ENCODE data around the gene TBC1D17. TPM values are rescaled to one million over a fixed set of nuclear protein-coding genes. Genes with fewer than 3 reads are reported as not detected.

TBC1D17 gene
- total and polyA plus RNA-seq, 2 of the 13 experiments (the other 11 are each of a cell fraction or from before 2014, with no cell fraction given): 9.7 to 16.9 TPM

DNA sequence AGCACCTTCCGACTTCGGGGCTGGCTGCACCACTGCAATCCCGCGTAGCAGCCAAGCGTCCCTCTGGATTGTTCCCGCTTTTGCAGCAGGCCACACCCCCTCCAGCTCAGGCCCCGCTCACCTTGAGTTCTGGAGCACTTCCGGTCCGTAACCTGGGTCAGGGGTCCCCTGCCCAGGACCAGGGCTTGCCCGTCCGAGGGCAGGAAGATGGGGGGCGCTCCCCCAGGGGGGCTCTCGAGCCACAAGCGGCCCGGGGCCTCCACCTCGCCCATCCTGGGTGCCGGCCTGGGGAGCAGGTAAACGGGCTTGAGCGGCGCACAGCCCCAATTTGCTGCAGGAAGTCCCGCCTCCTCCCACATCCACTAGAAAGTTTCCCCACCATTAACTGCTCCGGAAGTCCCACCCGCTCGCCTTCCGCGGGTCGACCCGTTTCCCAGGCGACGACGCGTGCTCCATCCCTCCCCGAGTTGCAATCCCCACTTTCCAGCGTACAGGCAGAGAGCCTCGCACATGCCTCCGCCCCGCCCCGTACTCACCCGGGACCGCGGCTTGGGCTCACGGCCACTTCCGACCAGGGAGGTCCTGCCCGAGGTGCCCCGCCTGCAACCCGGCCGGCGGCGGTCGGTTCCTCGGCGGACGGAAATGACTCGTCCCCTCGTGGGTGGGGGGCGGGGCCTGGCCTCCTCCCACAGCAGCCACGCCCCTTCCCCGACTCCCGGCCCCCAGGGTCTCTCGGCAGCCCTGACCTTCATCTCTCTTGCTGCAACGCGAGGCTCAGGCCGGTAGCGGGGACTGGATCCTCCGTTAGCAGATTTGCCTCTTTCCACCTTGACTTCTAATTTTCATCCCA, 10.3 kb upstream of the TBC1D17 start, which contains the start of gene PNKP (continued):
- TF ChIP-seq, protein P1, sequence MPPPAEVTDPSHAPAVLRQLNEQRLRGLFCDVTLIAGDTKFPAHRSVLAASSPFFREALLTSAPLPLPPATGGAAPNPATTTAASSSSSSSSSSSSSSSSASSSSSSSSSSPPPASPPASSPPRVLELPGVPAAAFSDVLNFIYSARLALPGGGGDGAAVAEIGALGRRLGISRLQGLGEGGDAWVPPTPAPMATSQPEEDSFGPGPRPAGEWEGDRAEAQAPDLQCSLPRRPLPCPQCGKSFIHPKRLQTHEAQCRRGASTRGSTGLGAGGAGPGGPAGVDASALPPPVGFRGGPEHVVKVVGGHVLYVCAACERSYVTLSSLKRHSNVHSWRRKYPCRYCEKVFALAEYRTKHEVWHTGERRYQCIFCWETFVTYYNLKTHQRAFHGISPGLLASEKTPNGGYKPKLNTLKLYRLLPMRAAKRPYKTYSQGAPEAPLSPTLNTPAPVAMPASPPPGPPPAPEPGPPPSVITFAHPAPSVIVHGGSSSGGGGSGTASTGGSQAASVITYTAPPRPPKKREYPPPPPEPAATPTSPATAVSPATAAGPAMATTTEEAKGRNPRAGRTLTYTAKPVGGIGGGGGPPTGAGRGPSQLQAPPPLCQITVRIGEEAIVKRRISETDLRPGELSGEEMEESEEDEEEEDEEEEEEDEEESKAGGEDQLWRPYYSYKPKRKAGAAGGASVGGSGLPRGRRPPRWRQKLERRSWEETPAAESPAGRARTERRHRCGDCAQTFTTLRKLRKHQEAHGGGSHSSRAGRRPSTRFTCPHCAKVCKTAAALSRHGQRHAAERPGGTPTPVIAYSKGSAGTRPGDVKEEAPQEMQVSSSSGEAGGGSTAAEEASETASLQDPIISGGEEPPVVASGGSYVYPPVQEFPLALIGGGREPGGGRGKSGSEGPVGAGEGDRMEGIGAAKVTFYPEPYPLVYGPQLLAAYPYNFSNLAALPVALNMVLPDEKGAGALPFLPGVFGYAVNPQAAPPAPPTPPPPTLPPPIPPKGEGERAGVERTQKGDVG (CRISPR knock-in tag; IDR thresholded peaks at IDR 0.05; ENCODE audit: borderline replicate concordance): no peak
- TF ChIP-seq ZNF329 (CRISPR knock-in tag; IDR thresholded peaks at IDR 0.05; ENCODE audit: low read depth) (peak; percentile 12; the same call in 1 of the 2 replicates), ZNF724P (CRISPR knock-in tag; IDR thresholded peaks at IDR 0.05; ENCODE audit: borderline replicate concordance) (no peak; the same call in 1 of the 2 replicates), ZKSCAN5 (CRISPR knock-in tag; IDR thresholded peaks at IDR 0.05) (no peak), TBX2 (CRISPR knock-in tag; IDR thresholded peaks at IDR 0.05; ENCODE audit: borderline replicate concordance) (peak; percentile 84), ZNF552 (CRISPR knock-in tag; IDR thresholded peaks at IDR 0.05; ENCODE audit: borderline replicate concordance) (peak; percentile 91; the same call in 1 of the 2 replicates), ZFYVE20 (CRISPR knock-in tag; IDR thresholded peaks at IDR 0.05; ENCODE audit: borderline replicate concordance, low read depth) (no peak), ZNF709 (CRISPR knock-in tag; IDR thresholded peaks at IDR 0.05) (peak; percentile 69; the same call in 1 of the 2 replicates), EED (CRISPR knock-in tag; IDR thresholded peaks at IDR 0.05) (peak; percentile 74), ZNF274 (CRISPR knock-in tag; IDR thresholded peaks at IDR 0.05) (peak; percentile 82; the same call in 1 of the 2 replicates), ZEB1 (IDR thresholded peaks at IDR 0.05; ENCODE audit: insufficient replicate concordance, low read depth) (peak; percentile 72)
- TF ChIP-seq, protein P2, sequence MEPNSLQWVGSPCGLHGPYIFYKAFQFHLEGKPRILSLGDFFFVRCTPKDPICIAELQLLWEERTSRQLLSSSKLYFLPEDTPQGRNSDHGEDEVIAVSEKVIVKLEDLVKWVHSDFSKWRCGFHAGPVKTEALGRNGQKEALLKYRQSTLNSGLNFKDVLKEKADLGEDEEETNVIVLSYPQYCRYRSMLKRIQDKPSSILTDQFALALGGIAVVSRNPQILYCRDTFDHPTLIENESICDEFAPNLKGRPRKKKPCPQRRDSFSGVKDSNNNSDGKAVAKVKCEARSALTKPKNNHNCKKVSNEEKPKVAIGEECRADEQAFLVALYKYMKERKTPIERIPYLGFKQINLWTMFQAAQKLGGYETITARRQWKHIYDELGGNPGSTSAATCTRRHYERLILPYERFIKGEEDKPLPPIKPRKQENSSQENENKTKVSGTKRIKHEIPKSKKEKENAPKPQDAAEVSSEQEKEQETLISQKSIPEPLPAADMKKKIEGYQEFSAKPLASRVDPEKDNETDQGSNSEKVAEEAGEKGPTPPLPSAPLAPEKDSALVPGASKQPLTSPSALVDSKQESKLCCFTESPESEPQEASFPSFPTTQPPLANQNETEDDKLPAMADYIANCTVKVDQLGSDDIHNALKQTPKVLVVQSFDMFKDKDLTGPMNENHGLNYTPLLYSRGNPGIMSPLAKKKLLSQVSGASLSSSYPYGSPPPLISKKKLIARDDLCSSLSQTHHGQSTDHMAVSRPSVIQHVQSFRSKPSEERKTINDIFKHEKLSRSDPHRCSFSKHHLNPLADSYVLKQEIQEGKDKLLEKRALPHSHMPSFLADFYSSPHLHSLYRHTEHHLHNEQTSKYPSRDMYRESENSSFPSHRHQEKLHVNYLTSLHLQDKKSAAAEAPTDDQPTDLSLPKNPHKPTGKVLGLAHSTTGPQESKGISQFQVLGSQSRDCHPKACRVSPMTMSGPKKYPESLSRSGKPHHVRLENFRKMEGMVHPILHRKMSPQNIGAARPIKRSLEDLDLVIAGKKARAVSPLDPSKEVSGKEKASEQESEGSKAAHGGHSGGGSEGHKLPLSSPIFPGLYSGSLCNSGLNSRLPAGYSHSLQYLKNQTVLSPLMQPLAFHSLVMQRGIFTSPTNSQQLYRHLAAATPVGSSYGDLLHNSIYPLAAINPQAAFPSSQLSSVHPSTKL (CRISPR knock-in tag; IDR thresholded peaks at IDR 0.05): no peak; the same call in 1 of the 2 replicates
- TF ChIP-seq, protein P3, sequence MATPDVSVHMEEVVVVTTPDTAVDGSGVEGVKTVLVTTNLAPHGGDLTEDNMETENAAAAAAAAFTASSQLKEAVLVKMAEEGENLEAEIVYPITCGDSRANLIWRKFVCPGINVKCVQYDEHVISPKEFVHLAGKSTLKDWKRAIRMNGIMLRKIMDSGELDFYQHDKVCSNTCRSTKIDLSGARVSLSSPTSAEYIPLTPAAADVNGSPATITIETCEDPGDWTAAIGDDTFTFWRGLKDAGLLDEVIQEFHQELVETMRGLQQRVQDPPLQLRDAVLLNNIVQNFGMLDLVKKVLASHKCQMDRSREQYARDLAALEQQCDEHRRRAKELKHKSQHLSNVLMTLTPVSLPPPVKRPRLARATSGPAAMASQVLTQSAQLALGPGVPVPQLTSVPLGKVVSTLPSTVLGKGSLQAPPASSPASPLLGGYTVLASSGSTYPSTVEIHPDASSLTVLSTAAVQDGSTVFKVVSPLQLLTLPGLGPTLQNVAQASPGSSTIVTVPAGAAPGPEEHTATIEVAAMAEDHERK (CRISPR knock-in tag; IDR thresholded peaks at IDR 0.05; ENCODE audit: low read depth): no peak
- TF ChIP-seq, protein P4, sequence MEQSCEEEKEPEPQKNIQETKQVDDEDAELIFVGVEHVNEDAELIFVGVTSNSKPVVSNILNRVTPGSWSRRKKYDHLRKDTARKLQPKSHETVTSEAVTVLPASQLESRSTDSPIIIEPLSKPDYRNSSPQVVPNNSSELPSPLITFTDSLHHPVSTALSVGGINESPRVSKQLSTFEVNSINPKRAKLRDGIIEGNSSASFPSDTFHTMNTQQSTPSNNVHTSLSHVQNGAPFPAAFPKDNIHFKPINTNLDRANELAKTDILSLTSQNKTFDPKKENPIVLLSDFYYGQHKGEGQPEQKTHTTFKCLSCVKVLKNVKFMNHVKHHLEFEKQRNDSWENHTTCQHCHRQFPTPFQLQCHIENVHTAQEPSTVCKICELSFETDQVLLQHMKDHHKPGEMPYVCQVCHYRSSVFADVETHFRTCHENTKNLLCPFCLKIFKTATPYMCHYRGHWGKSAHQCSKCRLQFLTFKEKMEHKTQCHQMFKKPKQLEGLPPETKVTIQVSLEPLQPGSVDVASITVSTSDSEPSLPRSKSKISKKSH (CRISPR knock-in tag; IDR thresholded peaks at IDR 0.05; ENCODE audit: borderline replicate concordance): peak; percentile 93
- TF ChIP-seq, protein P5, sequence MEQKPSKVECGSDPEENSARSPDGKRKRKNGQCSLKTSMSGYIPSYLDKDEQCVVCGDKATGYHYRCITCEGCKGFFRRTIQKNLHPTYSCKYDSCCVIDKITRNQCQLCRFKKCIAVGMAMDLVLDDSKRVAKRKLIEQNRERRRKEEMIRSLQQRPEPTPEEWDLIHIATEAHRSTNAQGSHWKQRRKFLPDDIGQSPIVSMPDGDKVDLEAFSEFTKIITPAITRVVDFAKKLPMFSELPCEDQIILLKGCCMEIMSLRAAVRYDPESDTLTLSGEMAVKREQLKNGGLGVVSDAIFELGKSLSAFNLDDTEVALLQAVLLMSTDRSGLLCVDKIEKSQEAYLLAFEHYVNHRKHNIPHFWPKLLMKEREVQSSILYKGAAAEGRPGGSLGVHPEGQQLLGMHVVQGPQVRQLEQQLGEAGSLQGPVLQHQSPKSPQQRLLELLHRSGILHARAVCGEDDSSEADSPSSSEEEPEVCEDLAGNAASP (CRISPR knock-in tag; IDR thresholded peaks at IDR 0.05; ENCODE audit: borderline replicate concordance): no peak
